HAP-1 (cell line): ENCODE data around the gene DPP6.

Source experiments
- DNase-seq, 2 experiments: peaks; one replicate each; pipeline ENCODE4 v3.0.0-alpha.2; 2016 to 2020; ENCODE audit warnings: low spot score in 2 of 2
- H3K27me3 ChIP-seq: fragments of 250-450 bp; sonication (Bioruptor Pico); 2 replicates; pipeline ENCODE4 v1.5.1; 2020; ENCODE audit warnings: low read depth, mild to moderate bottlenecking, moderate library complexity
- H3K36me3 ChIP-seq: fragments of 250-450 bp; sonication (Bioruptor Pico); replicated peaks from 2 replicates; pipeline ENCODE4 v1.5.1; 2020; ENCODE audit warnings: mild to moderate bottlenecking
- H3K4me1 ChIP-seq: fragments of 250-450 bp; sonication (Bioruptor Pico); 2 replicates; pipeline ENCODE4 v1.5.1; 2020; ENCODE audit warnings: mild to moderate bottlenecking
- H3K4me3 ChIP-seq: fragments of 250-450 bp; sonication (Bioruptor Pico); 2 replicates; pipeline ENCODE4 v1.5.1; 2020; ENCODE audit warnings: mild to moderate bottlenecking, moderate library complexity
- H3K9me3 ChIP-seq: fragments of 250-450 bp; sonication (Bioruptor Pico); 2 replicates; pipeline ENCODE4 v1.5.1; 2020; ENCODE audit warnings: mild to moderate bottlenecking, moderate library complexity
- in situ Hi-C: fragments of 300-500 bp; cut with MboI; formaldehyde crosslinking; loops from 3 replicates; pipeline ENCODE4 v1.14.3; 2020; ENCODE audit warnings: low sequenced_read_pairs, inconsistent platforms, mixed read lengths

Gene DPP6

GRCh38 chr7:154783281-154783909 lies 731.2 kb downstream of the DPP6 start:
- in situ Hi-C loops: no loop called here
- no peak for DNase-seq

DNA sequence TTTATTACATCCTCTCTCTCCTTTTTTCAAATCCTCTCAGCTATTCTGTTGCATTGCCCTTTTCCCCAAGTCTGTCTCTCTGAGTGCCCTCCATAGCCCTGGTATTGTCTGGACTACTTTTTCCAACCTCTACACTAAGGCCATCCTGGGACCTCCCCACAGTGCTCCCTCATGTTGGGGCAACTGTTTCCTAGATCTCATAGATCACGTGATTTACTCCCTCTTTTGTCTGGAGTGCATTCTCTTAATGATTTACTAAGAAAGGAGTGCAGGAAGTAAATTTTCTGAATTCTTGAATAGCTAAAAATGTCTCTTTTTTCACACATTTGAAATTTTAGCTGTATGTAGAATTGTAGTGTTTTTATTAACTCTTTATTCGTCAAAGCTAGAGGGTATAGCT lies 733.7 kb downstream of the DPP6 start:
- in situ Hi-C loops: no loop called here
- no peak overlapping the region for H3K4me3 ChIP-seq
- H3K36me3 ChIP-seq: no peaks in the 10 kb centered on the region
- H3K27me3 ChIP-seq: no peaks in the 10 kb centered on the region
- no peak for DNase-seq
- no peaks in the 10 kb centered on the region for H3K9me3 ChIP-seq
- H3K4me1 ChIP-seq: no peaks in the 10 kb centered on the region

More at GRCh38 chr7:154783281-154783909, 731.2 kb downstream of the DPP6 start:
- H3K4me3 ChIP-seq: no peak overlapping the region
- H3K36me3 ChIP-seq: no peaks in the 10 kb centered on the region
- no peaks in the 10 kb centered on the region for H3K4me1 ChIP-seq
- no peaks in the 10 kb centered on the region for H3K9me3 ChIP-seq
- H3K27me3 ChIP-seq: no peaks in the 10 kb centered on the region

DNA sequence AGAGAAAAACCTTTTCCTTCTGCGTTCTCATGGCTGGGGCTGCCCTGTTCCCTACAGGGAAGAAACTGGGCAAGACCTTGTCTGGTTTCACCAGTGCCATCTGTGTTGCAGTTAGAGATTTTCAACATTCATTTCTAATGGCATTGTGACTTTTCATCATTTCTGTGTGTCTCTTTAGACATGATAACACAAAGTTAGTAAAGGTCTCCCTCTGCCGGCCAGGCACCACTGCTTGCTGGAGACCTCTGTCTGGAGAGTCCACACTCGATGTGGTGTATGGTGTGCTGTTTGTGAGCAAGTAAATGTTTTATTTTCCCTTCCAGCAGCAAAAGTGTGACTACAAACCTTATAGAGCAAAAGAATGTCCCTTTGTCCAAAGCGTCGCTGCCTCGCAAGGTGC lies 737.2 kb downstream of the DPP6 start:
- Histone ChIP-seq H3K4me1 (no peaks in the 10 kb centered on the region), H3K4me3 (no peak overlapping the region), H3K9me3 (no peaks in the 10 kb centered on the region), H3K36me3 (no peaks in the 10 kb centered on the region), H3K27me3 (no peaks in the 10 kb centered on the region)
- DNase-seq: no peak
- in situ Hi-C loops: no loop called here

GRCh38 chr7:154791611-154792010 lies 739.4 kb downstream of the DPP6 start:
- no peaks in the 10 kb centered on the region for H3K27me3 ChIP-seq
- no peak overlapping the region for H3K4me3 ChIP-seq
- in situ Hi-C loops: no loop called here
- DNase-seq: no peak
- H3K9me3 ChIP-seq: no peaks in the 10 kb centered on the region
- H3K36me3 ChIP-seq: no peaks in the 10 kb centered on the region
- no peaks in the 10 kb centered on the region for H3K4me1 ChIP-seq

GRCh38 chr7:154792436-154793055 lies 740.3 kb downstream of the DPP6 start:
- H3K4me3 ChIP-seq: no peak overlapping the region
- in situ Hi-C loops: no loop called here
- DNase-seq: no peak
- no peaks in the 10 kb centered on the region for H3K27me3 ChIP-seq
- no peaks in the 10 kb centered on the region for H3K9me3 ChIP-seq
- H3K4me1 ChIP-seq: no peaks in the 10 kb centered on the region
- no peaks in the 10 kb centered on the region for H3K36me3 ChIP-seq

DNA sequence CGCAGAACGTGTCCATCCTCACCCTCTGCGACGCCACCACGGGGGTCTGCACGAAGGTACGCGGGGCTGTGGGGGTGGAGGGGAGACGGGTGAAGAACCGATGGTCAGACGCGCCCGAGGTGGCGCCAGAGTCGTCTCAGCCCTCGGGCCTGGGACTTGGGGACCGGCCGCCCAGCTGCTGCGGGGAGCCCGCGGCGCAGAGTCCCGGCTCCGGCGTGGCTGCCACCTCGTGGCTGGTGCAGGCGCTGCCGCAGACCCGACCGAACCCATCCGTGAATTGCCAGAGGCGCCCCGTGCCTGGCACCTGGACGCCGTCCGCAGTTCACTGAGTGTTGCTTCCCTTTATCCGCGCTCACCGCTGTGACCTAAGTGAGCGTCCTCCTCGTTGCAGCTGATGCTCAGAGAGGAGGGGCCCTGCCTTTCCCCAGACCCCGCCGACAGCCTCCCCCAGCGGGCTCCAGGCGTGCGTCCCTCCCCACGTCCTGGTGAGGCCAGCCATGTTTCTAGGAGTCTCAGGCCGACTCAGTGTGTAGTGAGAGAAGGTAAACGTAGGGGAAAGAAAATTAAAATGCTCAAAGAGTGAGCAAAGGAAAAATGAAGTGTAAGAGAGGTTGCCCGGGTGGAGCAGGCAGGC lies 742.1 kb downstream of the DPP6 start:
- no peak overlapping the region for H3K4me3 ChIP-seq

GRCh38 chr7:154795014-154795413 lies 742.8 kb downstream of the DPP6 start:
- in situ Hi-C loops: no loop called here
- Histone ChIP-seq H3K4me1 (no peaks in the 10 kb centered on the region), H3K36me3 (no peaks in the 10 kb centered on the region), H3K4me3 (no peak overlapping the region), H3K9me3 (no peaks in the 10 kb centered on the region), H3K27me3 (no peaks in the 10 kb centered on the region)
- DNase-seq: no peak

More for the DNA sequence above, 742.1 kb downstream of the DPP6 start:
- Histone ChIP-seq H3K9me3 (no peaks in the 10 kb centered on the region), H3K27me3 (no peaks in the 10 kb centered on the region), H3K4me1 (no peaks in the 10 kb centered on the region), H3K36me3 (no peaks in the 10 kb centered on the region)
- in situ Hi-C loops: no loop called here
- peak in 1 of 2 experiments; percentile 10 for DNase-seq

DNA sequence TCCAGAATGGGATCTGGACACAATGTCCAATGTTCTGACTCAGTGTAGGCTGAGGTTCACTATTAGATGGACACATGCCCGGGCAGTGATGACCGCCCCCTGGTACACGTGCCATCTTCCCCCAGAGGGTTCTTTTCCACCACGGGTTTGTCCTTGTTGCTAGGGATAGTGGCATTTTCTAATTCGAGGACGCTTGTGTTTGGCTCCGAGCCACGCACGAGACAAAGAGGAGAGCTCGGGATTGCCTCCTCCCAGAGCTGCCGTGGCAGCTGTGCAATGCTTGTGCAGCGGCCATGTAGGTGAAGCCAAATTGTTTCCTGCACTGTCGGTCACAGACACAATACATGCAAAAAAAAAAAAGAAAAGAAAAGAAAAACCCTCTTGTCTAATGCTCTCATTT lies 743.2 kb downstream of the DPP6 start:
- no peaks in the 10 kb centered on the region for H3K9me3 ChIP-seq
- no peaks in the 10 kb centered on the region for H3K4me1 ChIP-seq
- no peak for DNase-seq
- H3K27me3 ChIP-seq: no peaks in the 10 kb centered on the region
- no peak overlapping the region for H3K4me3 ChIP-seq
- in situ Hi-C loops: no loop called here
- no peaks in the 10 kb centered on the region for H3K36me3 ChIP-seq

- no peaks in the 10 kb centered on the region for H3K27me3 ChIP-seq
- in situ Hi-C loops: no loop called here
Measured at GRCh38 chr7:154804449-154804848, 752.3 kb downstream of the DPP6 start.

DNA sequence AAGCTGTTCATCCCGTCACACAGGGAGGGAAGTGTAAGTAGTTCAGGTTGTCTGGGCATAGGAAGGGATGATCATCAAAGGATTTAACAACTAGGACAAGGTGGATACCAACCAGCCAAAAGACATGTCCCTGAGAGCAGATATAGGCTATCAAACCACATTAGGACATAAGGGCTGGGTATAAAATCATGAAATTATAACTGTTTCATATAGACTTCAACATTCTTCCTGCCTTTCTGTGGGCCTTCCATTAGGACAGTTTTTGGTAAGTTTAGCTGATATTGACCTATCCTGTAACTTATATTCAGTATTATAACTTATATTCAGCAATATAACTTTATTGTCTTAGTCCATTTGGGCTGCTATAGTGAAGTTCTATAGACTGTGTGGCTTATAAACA lies 759.8 kb downstream of the DPP6 start:
- H3K9me3 ChIP-seq: 0 out of 2 replicates have a peak, but pooled peaks cover 6% of the 10 kb centered on the region
- no peaks in the 10 kb centered on the region for H3K4me1 ChIP-seq
- in situ Hi-C loops: no loop called here
- DNase-seq: no peak
- no peaks in the 10 kb centered on the region for H3K36me3 ChIP-seq
- no peak overlapping the region for H3K4me3 ChIP-seq
- H3K27me3 ChIP-seq: no peaks in the 10 kb centered on the region

More at GRCh38 chr7:154804449-154804848, 752.3 kb downstream of the DPP6 start:
- no peaks in the 10 kb centered on the region for H3K4me1 ChIP-seq
- DNase-seq: no peak
- H3K9me3 ChIP-seq: no peaks in the 10 kb centered on the region
- H3K4me3 ChIP-seq: no peak overlapping the region
- H3K36me3 ChIP-seq: no peaks in the 10 kb centered on the region

GRCh38 chr7:154817224-154817896 lies 765.2 kb downstream of the DPP6 start:
- no peaks in the 10 kb centered on the region for H3K4me1 ChIP-seq
- H3K27me3 ChIP-seq: no peaks in the 10 kb centered on the region
- H3K9me3 ChIP-seq: no peaks in the 10 kb centered on the region
- H3K4me3 ChIP-seq: no peak overlapping the region
- H3K36me3 ChIP-seq: no peaks in the 10 kb centered on the region
- DNase-seq: no peak
- in situ Hi-C loops: no loop called here

GRCh38 chr7:154827007-154827406 lies 774.8 kb downstream of the DPP6 start:
- in situ Hi-C loops: no loop called here
- no peaks in the 10 kb centered on the region for H3K4me1 ChIP-seq
- H3K36me3 ChIP-seq: no peaks in the 10 kb centered on the region
- DNase-seq: no peak
- no peaks in the 10 kb centered on the region for H3K9me3 ChIP-seq
- no peaks in the 10 kb centered on the region for H3K27me3 ChIP-seq
- no peak overlapping the region for H3K4me3 ChIP-seq

DNA sequence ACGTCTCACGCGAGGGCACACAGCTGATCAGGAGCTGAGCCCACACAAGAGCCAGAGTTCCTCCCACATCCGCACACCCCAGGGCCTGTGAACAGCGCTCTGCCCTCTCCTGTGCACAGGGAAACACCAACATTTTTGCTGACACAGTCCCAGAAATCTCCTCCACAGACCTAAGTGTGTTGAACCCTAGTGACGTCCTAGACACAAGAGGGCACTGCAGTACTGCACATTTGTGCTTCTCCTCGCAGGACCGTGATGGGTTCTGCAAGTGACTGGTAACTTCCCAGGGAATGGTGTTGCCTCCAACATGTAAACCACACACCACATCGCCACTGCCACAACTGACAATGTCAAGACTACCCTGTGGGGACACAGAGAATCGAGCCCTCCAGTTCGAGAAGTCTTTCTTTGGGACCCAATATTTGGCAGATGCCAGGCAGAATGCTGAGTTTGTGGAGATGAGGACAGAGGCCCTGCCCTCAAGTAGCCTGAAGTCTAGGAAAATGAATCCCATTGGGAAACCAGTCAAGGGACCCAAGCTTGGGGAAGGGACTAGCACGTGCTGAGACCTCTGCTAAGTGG lies 780.5 kb downstream of the DPP6 start:
- H3K9me3 ChIP-seq: no peaks in the 10 kb centered on the region
- in situ Hi-C loops: no loop called here
- H3K36me3 ChIP-seq: no peaks in the 10 kb centered on the region
- H3K4me1 ChIP-seq: no peaks in the 10 kb centered on the region
- no peaks in the 10 kb centered on the region for H3K27me3 ChIP-seq
- no peak for DNase-seq
- H3K4me3 ChIP-seq: no peak overlapping the region

DNA sequence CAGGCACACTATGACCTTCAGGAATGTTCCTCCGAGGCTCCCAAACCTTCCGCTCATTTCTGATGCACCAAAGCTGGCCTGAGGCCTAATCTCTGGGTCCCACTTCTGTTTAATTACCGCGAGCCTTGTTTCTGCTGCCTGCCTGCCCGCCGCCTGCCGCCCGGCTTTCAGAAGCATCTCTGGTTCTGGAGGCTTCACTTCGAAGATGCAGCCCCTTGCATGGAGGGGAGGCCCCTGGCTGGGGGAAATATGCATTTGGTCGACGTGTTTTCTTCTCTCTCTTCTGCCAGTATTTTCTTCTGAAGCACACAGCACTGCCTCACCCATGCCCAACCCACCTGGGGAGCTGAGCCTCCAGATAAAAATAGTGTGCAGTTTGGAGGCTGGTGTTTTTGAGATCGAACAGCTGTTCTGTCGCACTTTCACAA lies 783.8 kb downstream of the DPP6 start:
- Histone ChIP-seq H3K27me3 (no peaks in the 10 kb centered on the region), H3K4me1 (no peaks in the 10 kb centered on the region), H3K4me3 (no peak overlapping the region), H3K36me3 (no peaks in the 10 kb centered on the region), H3K9me3 (no peaks in the 10 kb centered on the region)
- no peak for DNase-seq
- in situ Hi-C loops: no loop called here
